ENCODE measurements around the gene AKTIP. TPM values are rescaled to one million over a fixed set of nuclear protein-coding genes. Genes with fewer than 3 reads are reported as not detected.

AKTIP gene
- total RNA-seq, 1 experiment from 2014 or later: 26.2 TPM

- H3K9me3 ChIP-seq (ENCODE audit: control insufficient read depth, low read depth, low read length): no peaks in the 10 kb centered on the region
These were observed 53.0 kb downstream of the AKTIP start for GRCh38 chr16:53449816-53450517.

More at GRCh38 chr16:53449816-53450517, 53.0 kb downstream of the AKTIP start:
- Mint-ChIP-seq H3K27ac (0 out of 7 replicates have a peak overlapping the region, but pooled peaks of 1 of the 3 experiments have one; percentile 28), H3K27me3 (ENCODE audit: low read depth) (no peaks in the 10 kb centered on the region), H3K4me3 (no peak overlapping the region), H3K9me3 (no peaks in the 10 kb centered on the region), H3K36me3 (ENCODE audit: insufficient read depth in 1 of 3, low read depth in 3 of 3) (peaks cover 4 to 38% (median 33%) of the 10 kb centered on the region in 3 experiments; a peak in 6 of 7 replicates), H3K4me1 (no peaks in the 10 kb centered on the region)
- Histone ChIP-seq H3K27ac (ENCODE audit: insufficient read length, low read depth, low read length) (no peak overlapping the region), H3K4me2 (ENCODE audit: insufficient read depth, insufficient read length, low read length) (no peak overlapping the region), H2BK20ac (ENCODE audit: low read depth, low read length, poor library complexity, severe bottlenecking) (no peak overlapping the region), H2AK5ac (ENCODE audit: insufficient read length, low read length) (no peak overlapping the region), H3K4me1 (ENCODE audit: insufficient read depth, low read length) (no peaks in the 10 kb centered on the region), H2BK15ac (ENCODE audit: low read depth, low read length) (no peak overlapping the region), H3K79me1 (ENCODE audit: insufficient read depth, low read depth, low read length, poor library complexity, severe bottlenecking) (no peaks in the 10 kb centered on the region), H3K4ac (ENCODE audit: low read depth, low read length) (no peak overlapping the region), H3K79me2 (ENCODE audit: insufficient read depth, low read length) (no peaks in the 10 kb centered on the region), H3K14ac (ENCODE audit: insufficient read depth, low read length) (no peak overlapping the region), H4K20me1 (ENCODE audit: control insufficient read depth, insufficient read depth, insufficient read length) (no peaks in the 10 kb centered on the region), H2BK12ac (ENCODE audit: insufficient read length, low read depth, low read length) (no peak overlapping the region), H3K56ac (ENCODE audit: insufficient read length, low read depth, low read length) (no peak overlapping the region), H2BK5ac (ENCODE audit: insufficient read length, low read length) (no peak overlapping the region), H3K9ac (ENCODE audit: extremely low read depth, insufficient read length, low read length) (no peak overlapping the region), H4K8ac (replicated peaks; ENCODE audit: insufficient read length, low read depth, low read length) (no peak overlapping the region), H3K27me3 (ENCODE audit: insufficient read depth, low read length) (no peaks in the 10 kb centered on the region), H3K18ac (ENCODE audit: insufficient read length, low read depth, low read length) (no peak overlapping the region), H3K23ac (ENCODE audit: insufficient read length, low read depth, low read length) (no peak overlapping the region), H2BK120ac (ENCODE audit: low read depth, low read length, poor library complexity, severe bottlenecking) (no peak overlapping the region), H4K5ac (ENCODE audit: insufficient read length, low read depth, low read length) (no peak overlapping the region), H4K91ac (ENCODE audit: insufficient read length, low read depth, low read length) (no peak overlapping the region), H3T11ph (ENCODE audit: low read length) (no peak overlapping the region), H2AFZ (ENCODE audit: low read length) (no peak overlapping the region), H3K23me2 (ENCODE audit: insufficient read length, low read depth, low read length, poor library complexity, severe bottlenecking) (no peaks in the 10 kb centered on the region)
- DNase-seq: no peak
- no CpG with 5 or more reads among the region's 4 CpGs for WGBS (ENCODE audit: extremely low coverage, insufficient read length, low lambda C conversion rate)
- no peak for TF ChIP-seq CTCF (conservative IDR thresholded peaks at IDR 0.05)

All from H9 (cell line).